ENCODE data around the gene DNAH14.

- TF ChIP-seq PRMT3 (CRISPR knock-in tag; IDR thresholded peaks at IDR 0.05; ENCODE audit: borderline replicate concordance, low read depth) (no peak), ZNF20 (CRISPR knock-in tag; IDR thresholded peaks at IDR 0.05) (no peak), ZNF510 (CRISPR knock-in tag; IDR thresholded peaks at IDR 0.05; ENCODE audit: low read depth) (no peak), KLF15 (CRISPR knock-in tag; IDR thresholded peaks at IDR 0.05; ENCODE audit: borderline replicate concordance) (no peak), NFRKB (IDR thresholded peaks at IDR 0.05) (no peak), FOXM1 (CRISPR knock-in tag; IDR thresholded peaks at IDR 0.05) (no peak), POLR2A (IDR thresholded peaks at IDR 0.05; ENCODE audit: insufficient read depth in 1 of 2, low read depth in 2 of 2, low read length in 2 of 2) (no peak), IKZF5 (CRISPR knock-in tag; IDR thresholded peaks at IDR 0.05) (no peak), EZH2 (conservative IDR thresholded peaks at IDR 0.05; ENCODE audit: low read depth, low read length) (no peak), MBD4 (IDR thresholded peaks at IDR 0.05; ENCODE audit: borderline replicate concordance, low read length) (no peak), IRF2 (CRISPR knock-in tag; IDR thresholded peaks at IDR 0.05) (no peak)
- TF ChIP-seq, protein P1, sequence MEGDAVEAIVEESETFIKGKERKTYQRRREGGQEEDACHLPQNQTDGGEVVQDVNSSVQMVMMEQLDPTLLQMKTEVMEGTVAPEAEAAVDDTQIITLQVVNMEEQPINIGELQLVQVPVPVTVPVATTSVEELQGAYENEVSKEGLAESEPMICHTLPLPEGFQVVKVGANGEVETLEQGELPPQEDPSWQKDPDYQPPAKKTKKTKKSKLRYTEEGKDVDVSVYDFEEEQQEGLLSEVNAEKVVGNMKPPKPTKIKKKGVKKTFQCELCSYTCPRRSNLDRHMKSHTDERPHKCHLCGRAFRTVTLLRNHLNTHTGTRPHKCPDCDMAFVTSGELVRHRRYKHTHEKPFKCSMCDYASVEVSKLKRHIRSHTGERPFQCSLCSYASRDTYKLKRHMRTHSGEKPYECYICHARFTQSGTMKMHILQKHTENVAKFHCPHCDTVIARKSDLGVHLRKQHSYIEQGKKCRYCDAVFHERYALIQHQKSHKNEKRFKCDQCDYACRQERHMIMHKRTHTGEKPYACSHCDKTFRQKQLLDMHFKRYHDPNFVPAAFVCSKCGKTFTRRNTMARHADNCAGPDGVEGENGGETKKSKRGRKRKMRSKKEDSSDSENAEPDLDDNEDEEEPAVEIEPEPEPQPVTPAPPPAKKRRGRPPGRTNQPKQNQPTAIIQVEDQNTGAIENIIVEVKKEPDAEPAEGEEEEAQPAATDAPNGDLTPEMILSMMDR (CRISPR knock-in tag; IDR thresholded peaks at IDR 0.05) = no peak
Observed at GRCh38 chr1:225155555-225155954, 226.1 kb downstream of the DNAH14 start.
